ENCODE data around the gene PIP4K2A.
A peak's percentile ranks its signal among the peaks of the same experiment; 100 is the strongest.
"Not testable (repeated sequence)": the region's sequence is repeated elsewhere in the genome, so short reads cannot be mapped to it uniquely, and the experiment has no call there.

Gene PIP4K2A

GRCh38 chr10:22505911-22506685 lies 208.3 kb downstream of the PIP4K2A start:
- peaks cover 34% of the 10 kb centered on the region for H3K27me3 Mint-ChIP-seq
- H3K36me3 Mint-ChIP-seq (ENCODE audit: low read depth) = no peaks in the 10 kb centered on the region
- H3K4me3 Mint-ChIP-seq = peak overlapping the region; percentile 8
- peaks cover 22% of the 10 kb centered on the region for H3K4me1 Mint-ChIP-seq (ENCODE audit: low read depth)
- H3K9me3 Mint-ChIP-seq = no peaks in the 10 kb centered on the region
- no peak overlapping the region for H3K27ac Mint-ChIP-seq

- H3K36me3 Mint-ChIP-seq (ENCODE audit: low read depth) = no peaks in the 10 kb centered on the region
- H3K4me3 Mint-ChIP-seq = no peak overlapping the region
- H3K27me3 Mint-ChIP-seq = peaks cover 30% of the 10 kb centered on the region
- no peak overlapping the region for H3K27ac Mint-ChIP-seq
- H3K9me3 Mint-ChIP-seq = no peaks in the 10 kb centered on the region
- H3K4me1 Mint-ChIP-seq (ENCODE audit: low read depth) = peaks cover 22% of the 10 kb centered on the region
Observed at GRCh38 chr10:22504766-22505165, 209.6 kb downstream of the PIP4K2A start.

GRCh38 chr10:22503315-22504088 lies 210.9 kb downstream of the PIP4K2A start:
- no peak overlapping the region for H3K27ac Mint-ChIP-seq

GRCh38 chr10:22501863-22502262 lies 212.5 kb downstream of the PIP4K2A start:
- peaks cover 13% of the 10 kb centered on the region for H3K4me1 Mint-ChIP-seq (ENCODE audit: low read depth)
- H3K9me3 Mint-ChIP-seq = no peaks in the 10 kb centered on the region
- peaks cover 24% of the 10 kb centered on the region for H3K27me3 Mint-ChIP-seq
- no peak overlapping the region for H3K27ac Mint-ChIP-seq
- no peaks in the 10 kb centered on the region for H3K36me3 Mint-ChIP-seq (ENCODE audit: low read depth)
- H3K4me3 Mint-ChIP-seq = no peak overlapping the region

More at GRCh38 chr10:22503315-22504088, 210.9 kb downstream of the PIP4K2A start:
- H3K4me3 Mint-ChIP-seq = no peak overlapping the region
- no peaks in the 10 kb centered on the region for H3K36me3 Mint-ChIP-seq (ENCODE audit: low read depth)
- H3K27me3 Mint-ChIP-seq = peaks cover 28% of the 10 kb centered on the region
- H3K4me1 Mint-ChIP-seq (ENCODE audit: low read depth) = peaks cover 22% of the 10 kb centered on the region
- H3K9me3 Mint-ChIP-seq = no peaks in the 10 kb centered on the region

GRCh38 chr10:22501413-22501812 lies 213.0 kb downstream of the PIP4K2A start:
- Mint-ChIP-seq H3K4me3 (no peak overlapping the region), H3K4me1 (ENCODE audit: low read depth) (peaks cover 10% of the 10 kb centered on the region), H3K36me3 (ENCODE audit: low read depth) (no peaks in the 10 kb centered on the region), H3K27me3 (peaks cover 24% of the 10 kb centered on the region), H3K27ac (no peak overlapping the region), H3K9me3 (no peaks in the 10 kb centered on the region)

- Mint-ChIP-seq H3K27ac (no peak overlapping the region), H3K27me3 (peaks cover 24% of the 10 kb centered on the region), H3K4me1 (ENCODE audit: low read depth) (peaks cover 5% of the 10 kb centered on the region), H3K36me3 (ENCODE audit: low read depth) (no peaks in the 10 kb centered on the region), H3K9me3 (no peaks in the 10 kb centered on the region), H3K4me3 (no peak overlapping the region)
Observed at GRCh38 chr10:22500656-22501340, 213.6 kb downstream of the PIP4K2A start.

GRCh38 chr10:22499973-22500372 lies 214.4 kb downstream of the PIP4K2A start:
- not testable (repeated sequence) for H3K36me3 Mint-ChIP-seq (ENCODE audit: low read depth); H3K4me3 Mint-ChIP-seq; H3K9me3 Mint-ChIP-seq; H3K27ac Mint-ChIP-seq; H3K4me1 Mint-ChIP-seq (ENCODE audit: low read depth)
- H3K27me3 Mint-ChIP-seq = peaks cover 25% of the 10 kb centered on the region

GRCh38 chr10:22495396-22495795 lies 219.0 kb downstream of the PIP4K2A start:
- no peak overlapping the region for H3K27ac Mint-ChIP-seq
- no peak overlapping the region for H3K4me3 Mint-ChIP-seq

GRCh38 chr10:22494007-22494406 lies 220.4 kb downstream of the PIP4K2A start:
- H3K4me1 Mint-ChIP-seq (ENCODE audit: low read depth) = peaks cover 18% of the 10 kb centered on the region
- H3K27me3 Mint-ChIP-seq = peaks cover 18% of the 10 kb centered on the region
- H3K27ac Mint-ChIP-seq = no peak overlapping the region
- no peak overlapping the region for H3K4me3 Mint-ChIP-seq
- H3K36me3 Mint-ChIP-seq (ENCODE audit: low read depth) = no peaks in the 10 kb centered on the region
- no peaks in the 10 kb centered on the region for H3K9me3 Mint-ChIP-seq

More at GRCh38 chr10:22495396-22495795, 219.0 kb downstream of the PIP4K2A start:
- peaks cover 13% of the 10 kb centered on the region for H3K27me3 Mint-ChIP-seq
- peaks cover 18% of the 10 kb centered on the region for H3K4me1 Mint-ChIP-seq (ENCODE audit: low read depth)
- H3K9me3 Mint-ChIP-seq = no peaks in the 10 kb centered on the region
- H3K36me3 Mint-ChIP-seq (ENCODE audit: low read depth) = no peaks in the 10 kb centered on the region

- no peak overlapping the region for H3K27ac Mint-ChIP-seq
- H3K27me3 Mint-ChIP-seq = peaks cover 19% of the 10 kb centered on the region
- no peak overlapping the region for H3K4me3 Mint-ChIP-seq
- peaks cover 18% of the 10 kb centered on the region for H3K4me1 Mint-ChIP-seq (ENCODE audit: low read depth)
- H3K36me3 Mint-ChIP-seq (ENCODE audit: low read depth) = no peaks in the 10 kb centered on the region
- H3K9me3 Mint-ChIP-seq = no peaks in the 10 kb centered on the region
Observed at GRCh38 chr10:22491931-22492615, 222.3 kb downstream of the PIP4K2A start.

- Mint-ChIP-seq H3K4me1 (ENCODE audit: low read depth) (peaks cover 18% of the 10 kb centered on the region), H3K4me3 (no peak overlapping the region), H3K27me3 (peaks cover 24% of the 10 kb centered on the region), H3K9me3 (no peaks in the 10 kb centered on the region), H3K36me3 (ENCODE audit: low read depth) (no peaks in the 10 kb centered on the region), H3K27ac (no peak overlapping the region)
Observed at GRCh38 chr10:22491480-22491879, 222.9 kb downstream of the PIP4K2A start.

- no peak overlapping the region for H3K27ac Mint-ChIP-seq
- peaks cover 18% of the 10 kb centered on the region for H3K4me1 Mint-ChIP-seq (ENCODE audit: low read depth)
- no peaks in the 10 kb centered on the region for H3K9me3 Mint-ChIP-seq
- no peak overlapping the region for H3K4me3 Mint-ChIP-seq
- H3K27me3 Mint-ChIP-seq = peaks cover 28% of the 10 kb centered on the region
- no peaks in the 10 kb centered on the region for H3K36me3 Mint-ChIP-seq (ENCODE audit: low read depth)
Observed at GRCh38 chr10:22489975-22490374, 224.4 kb downstream of the PIP4K2A start.

- H3K4me1 Mint-ChIP-seq (ENCODE audit: low read depth) = peaks cover 18% of the 10 kb centered on the region
- no peak overlapping the region for H3K4me3 Mint-ChIP-seq
- peaks cover 25% of the 10 kb centered on the region for H3K27me3 Mint-ChIP-seq
- no peaks in the 10 kb centered on the region for H3K9me3 Mint-ChIP-seq
- H3K27ac Mint-ChIP-seq = no peak overlapping the region
- no peaks in the 10 kb centered on the region for H3K36me3 Mint-ChIP-seq (ENCODE audit: low read depth)
Observed at GRCh38 chr10:22489467-22489866, 224.9 kb downstream of the PIP4K2A start.

GRCh38 chr10:22486431-22486830 lies 227.9 kb downstream of the PIP4K2A start:
- Mint-ChIP-seq H3K4me3 (no peak overlapping the region), H3K9me3 (no peaks in the 10 kb centered on the region), H3K4me1 (ENCODE audit: low read depth) (peaks cover 25% of the 10 kb centered on the region), H3K27me3 (peaks cover 29% of the 10 kb centered on the region), H3K27ac (no peak overlapping the region), H3K36me3 (ENCODE audit: low read depth) (no peaks in the 10 kb centered on the region)

Data from stimulated activated naive CD8-positive, alpha-beta T cell treated with anti-CD3 and anti-CD28 coated beads, Interleukin-15, Interleukin-2, amounts not matched to agents 100 ng/mL and 50 ng/mL, for 24 hours (primary cell).